ENCODE results near the gene ETFA.

ETFA gene

DNA sequence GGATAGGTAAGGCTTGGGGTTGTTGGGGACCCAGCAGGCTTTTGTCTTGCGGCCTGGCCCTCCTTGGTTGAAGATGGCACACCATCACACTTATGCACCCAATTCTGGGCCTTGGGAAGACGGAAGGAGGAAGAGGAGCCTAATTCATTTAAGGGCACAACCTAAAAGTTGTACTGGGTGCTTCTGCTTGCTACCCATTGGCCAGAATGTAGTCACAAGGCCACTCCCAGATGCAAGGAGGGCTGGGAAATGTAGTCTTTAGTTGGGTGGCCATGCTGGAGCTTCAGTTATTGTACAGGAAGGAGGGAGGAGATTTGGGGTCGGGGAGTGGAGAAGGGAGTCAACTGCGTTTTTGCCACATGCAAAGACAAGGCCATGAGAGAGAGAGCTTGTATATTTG is 142.3 kb downstream of the ETFA start:
- H3K4me1 ChIP-seq (ENCODE audit: control insufficient read depth, insufficient read depth, low read length), result peaks cover 4% of the 10 kb centered on the region
- H3K9me3 ChIP-seq (ENCODE audit: control insufficient read depth, insufficient read depth, low read length), result no peaks in the 10 kb centered on the region
- no peaks in the 10 kb centered on the region for H3K36me3 ChIP-seq (ENCODE audit: control insufficient read depth, insufficient read depth, low read length)
- no peaks in the 10 kb centered on the region for H3K27me3 ChIP-seq (ENCODE audit: control insufficient read depth, insufficient read depth, low read length)
- H3K9ac ChIP-seq (ENCODE audit: low read depth, low read length), result no peak overlapping the region
- no peak overlapping the region for H3K4me3 ChIP-seq (ENCODE audit: low read depth, low read length)

- H3K27me3 ChIP-seq (ENCODE audit: control insufficient read depth, insufficient read depth, low read length), result no peaks in the 10 kb centered on the region
- peaks cover 4% of the 10 kb centered on the region for H3K4me1 ChIP-seq (ENCODE audit: control insufficient read depth, insufficient read depth, low read length)
- H3K9me3 ChIP-seq (ENCODE audit: control insufficient read depth, insufficient read depth, low read length), result no peaks in the 10 kb centered on the region
- H3K9ac ChIP-seq (ENCODE audit: low read depth, low read length), result no peak overlapping the region
- no peaks in the 10 kb centered on the region for H3K36me3 ChIP-seq (ENCODE audit: control insufficient read depth, insufficient read depth, low read length)
- H3K4me3 ChIP-seq (ENCODE audit: low read depth, low read length), result no peak overlapping the region
Observed at GRCh38 chr15:76168237-76168984, 142.9 kb downstream of the ETFA start.

GRCh38 chr15:76165951-76166350 is 145.3 kb downstream of the ETFA start:
- Histone ChIP-seq H3K4me3 (ENCODE audit: low read depth, low read length) (no peak overlapping the region), H3K27me3 (ENCODE audit: control insufficient read depth, insufficient read depth, low read length) (no peaks in the 10 kb centered on the region), H3K9ac (ENCODE audit: low read depth, low read length) (no peak overlapping the region)

More at GRCh38 chr15:76165951-76166350, 145.3 kb downstream of the ETFA start:
- Histone ChIP-seq H3K36me3 (ENCODE audit: control insufficient read depth, insufficient read depth, low read length) (no peaks in the 10 kb centered on the region), H3K9me3 (ENCODE audit: control insufficient read depth, insufficient read depth, low read length) (no peaks in the 10 kb centered on the region), H3K4me1 (ENCODE audit: control insufficient read depth, insufficient read depth, low read length) (peaks cover 4% of the 10 kb centered on the region)
